IPS-18a (cell line): Measurements from ENCODE around the gene C19orf12.

Source experiments
- H3K27ac ChIP-seq: one replicate; pipeline ENCODE4 v1.5.1; 2013; ENCODE audit warnings: low read length
- H3K27me3 ChIP-seq: one replicate; pipeline ENCODE4 v1.6.1; 2013; ENCODE audit warnings: mild to moderate bottlenecking, low read length; ENCODE audit not compliant: control insufficient read depth, insufficient read depth
- H3K36me3 ChIP-seq: one replicate; pipeline ENCODE4 v1.6.1; 2013; ENCODE audit warnings: low read depth, low read length; ENCODE audit not compliant: control insufficient read depth
- H3K4me1 ChIP-seq: one replicate; pipeline ENCODE4 v1.6.1; 2013; ENCODE audit warnings: low read depth, low read length; ENCODE audit not compliant: control insufficient read depth
- H3K4me3 ChIP-seq: one replicate; pipeline ENCODE4 v1.5.1; 2013; ENCODE audit warnings: low read length
- H3K9ac ChIP-seq: one replicate; pipeline ENCODE4 v1.6.1; 2013; ENCODE audit warnings: mild to moderate bottlenecking, low read length, moderate library complexity
- H3K9me3 ChIP-seq: one replicate; pipeline ENCODE4 v1.6.1; 2013; ENCODE audit warnings: low read depth, low read length; ENCODE audit not compliant: control insufficient read depth

C19orf12 gene

GRCh38 chr19:29714953-29715700 is at the start of gene C19orf12:
C19orf12 (minus strand) TSS chr19:29715261; CDS start chr19:29708413, 6,848 bp downstream.
- H3K36me3 ChIP-seq, result no peaks in the 10 kb centered on the region
- no peaks in the 10 kb centered on the region for H3K9me3 ChIP-seq
- H3K9ac ChIP-seq, result peak within 1 kb of the TSS; percentile 76
- no peaks in the 10 kb centered on the region for H3K27me3 ChIP-seq
- peak within 1 kb of the TSS; percentile 13 for H3K27ac ChIP-seq
- peaks cover 3% of the 10 kb centered on the region for H3K4me1 ChIP-seq
- peak within 1 kb of the TSS; percentile 60 for H3K4me3 ChIP-seq

- Histone ChIP-seq H3K36me3 (no peaks in the 10 kb centered on the region), H3K4me3 (no peak overlapping the region), H3K27ac (no peak overlapping the region), H3K9me3 (no peaks in the 10 kb centered on the region), H3K27me3 (no peaks in the 10 kb centered on the region), H3K9ac (no peak overlapping the region), H3K4me1 (no peaks in the 10 kb centered on the region)
These were observed 49.3 kb upstream of the C19orf12 start for GRCh38 chr19:29764361-29764760.

GRCh38 chr19:29763196-29763595 is 48.1 kb upstream of the C19orf12 start:
- no peaks in the 10 kb centered on the region for H3K36me3 ChIP-seq
- H3K9me3 ChIP-seq, result no peaks in the 10 kb centered on the region
- no peak overlapping the region for H3K4me3 ChIP-seq
- no peak overlapping the region for H3K27ac ChIP-seq
- no peaks in the 10 kb centered on the region for H3K4me1 ChIP-seq
- no peak overlapping the region for H3K9ac ChIP-seq
- H3K27me3 ChIP-seq, result no peaks in the 10 kb centered on the region

GRCh38 chr19:29761575-29762232 is 46.6 kb upstream of the C19orf12 start:
- Histone ChIP-seq H3K4me1 (no peaks in the 10 kb centered on the region), H3K36me3 (no peaks in the 10 kb centered on the region), H3K27me3 (no peaks in the 10 kb centered on the region), H3K4me3 (no peak overlapping the region), H3K27ac (no peak overlapping the region), H3K9ac (no peak overlapping the region), H3K9me3 (no peaks in the 10 kb centered on the region)

GRCh38 chr19:29760752-29761502 is 45.9 kb upstream of the C19orf12 start:
- Histone ChIP-seq H3K27ac (no peak overlapping the region), H3K9me3 (no peaks in the 10 kb centered on the region), H3K27me3 (no peaks in the 10 kb centered on the region), H3K9ac (no peak overlapping the region), H3K4me3 (no peak overlapping the region), H3K4me1 (no peaks in the 10 kb centered on the region), H3K36me3 (no peaks in the 10 kb centered on the region)

GRCh38 chr19:29759359-29759758 is 44.3 kb upstream of the C19orf12 start:
- Histone ChIP-seq H3K4me1 (no peaks in the 10 kb centered on the region), H3K9me3 (no peaks in the 10 kb centered on the region), H3K4me3 (no peak overlapping the region), H3K27ac (no peak overlapping the region), H3K9ac (no peak overlapping the region), H3K27me3 (no peaks in the 10 kb centered on the region), H3K36me3 (no peaks in the 10 kb centered on the region)

- no peaks in the 10 kb centered on the region for H3K4me1 ChIP-seq
- H3K36me3 ChIP-seq, result no peaks in the 10 kb centered on the region
These were observed 43.8 kb upstream of the C19orf12 start for GRCh38 chr19:29758863-29759262.

GRCh38 chr19:29757551-29757950 is 42.5 kb upstream of the C19orf12 start:
- Histone ChIP-seq H3K9ac (no peak overlapping the region), H3K36me3 (no peaks in the 10 kb centered on the region), H3K27ac (no peak overlapping the region), H3K4me1 (no peaks in the 10 kb centered on the region), H3K4me3 (no peak overlapping the region), H3K9me3 (no peaks in the 10 kb centered on the region), H3K27me3 (no peaks in the 10 kb centered on the region)

More at GRCh38 chr19:29758863-29759262, 43.8 kb upstream of the C19orf12 start:
- Histone ChIP-seq H3K4me3 (no peak overlapping the region), H3K9ac (no peak overlapping the region), H3K9me3 (no peaks in the 10 kb centered on the region), H3K27ac (no peak overlapping the region), H3K27me3 (no peaks in the 10 kb centered on the region)

GRCh38 chr19:29753934-29754305 is 38.9 kb upstream of the C19orf12 start:
- Histone ChIP-seq H3K9ac (no peak overlapping the region), H3K9me3 (no peaks in the 10 kb centered on the region), H3K36me3 (no peaks in the 10 kb centered on the region), H3K4me1 (no peaks in the 10 kb centered on the region), H3K27me3 (no peaks in the 10 kb centered on the region), H3K4me3 (no peak overlapping the region), H3K27ac (no peak overlapping the region)

GRCh38 chr19:29753190-29753933 is 38.3 kb upstream of the C19orf12 start:
- no peak overlapping the region for H3K4me3 ChIP-seq
- no peak overlapping the region for H3K27ac ChIP-seq
- no peaks in the 10 kb centered on the region for H3K4me1 ChIP-seq
- no peaks in the 10 kb centered on the region for H3K9me3 ChIP-seq
- no peaks in the 10 kb centered on the region for H3K27me3 ChIP-seq
- no peak overlapping the region for H3K9ac ChIP-seq
- no peaks in the 10 kb centered on the region for H3K36me3 ChIP-seq

- Histone ChIP-seq H3K27me3 (no peaks in the 10 kb centered on the region), H3K27ac (no peak overlapping the region), H3K9ac (no peak overlapping the region), H3K4me3 (no peak overlapping the region), H3K4me1 (no peaks in the 10 kb centered on the region), H3K9me3 (no peaks in the 10 kb centered on the region), H3K36me3 (no peaks in the 10 kb centered on the region)
These were observed 37.5 kb upstream of the C19orf12 start for GRCh38 chr19:29752450-29753025.
